Stimulated activated CD4-positive, alpha-beta T cell treated with anti-CD3 and anti-CD28 coated beads, TNF-alpha, amount 100 ng/mL, for 1 hour (primary cell): ENCODE data around the gene UBE2K.
"Not testable (repeated sequence)": the region's sequence is repeated elsewhere in the genome, so short reads cannot be mapped to it uniquely, and the experiment has no call there.

ENCODE experiments used
- DNase-seq, 3 donors: peaks; one replicate each; pipeline ENCODE4 v3.0.0-alpha.2; 2020; ENCODE audit warnings: low read depth in 3 of 3, low spot score in 1 of 3

UBE2K gene

DNA sequence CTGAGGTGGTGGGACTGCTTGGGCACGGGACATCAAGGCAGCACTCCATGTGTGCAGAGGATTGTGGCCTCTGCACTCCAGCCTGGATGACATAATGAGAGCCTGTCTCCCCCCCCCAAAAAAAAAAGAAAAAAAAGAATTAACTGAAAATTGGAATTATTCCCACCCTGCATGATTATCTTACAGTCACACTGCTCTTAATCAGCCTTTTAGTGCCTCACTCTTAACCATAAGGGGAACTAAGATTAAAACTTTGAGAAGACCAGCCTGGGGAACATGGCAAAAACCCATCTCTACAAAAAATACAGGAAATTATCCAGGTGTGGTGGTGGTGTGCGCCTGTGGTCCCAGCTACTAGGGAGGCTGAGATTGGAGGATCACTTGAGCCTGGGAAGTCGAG is 94.6 kb downstream of the UBE2K start:
- DNase-seq: no peak

DNA sequence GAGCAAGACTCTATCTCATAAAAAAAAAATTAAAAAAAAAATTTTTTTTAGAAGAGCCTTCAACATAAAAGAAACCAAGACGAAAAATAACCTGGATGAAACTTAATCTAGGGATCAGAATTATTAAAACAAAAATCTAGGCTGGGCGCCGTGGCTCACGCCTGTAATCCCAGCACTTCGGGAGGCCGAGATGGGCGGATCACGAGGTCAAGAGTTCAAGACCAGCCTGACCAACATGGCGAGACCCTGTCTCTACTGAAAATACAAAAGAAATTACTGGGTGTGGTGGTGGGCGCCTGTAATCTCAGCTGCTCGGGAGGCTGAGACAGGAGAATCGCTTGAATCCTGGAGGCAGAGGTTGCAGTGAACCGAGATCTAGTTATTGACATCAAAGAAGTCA is 95.0 kb downstream of the UBE2K start:
- not testable (repeated sequence) for DNase-seq

DNA sequence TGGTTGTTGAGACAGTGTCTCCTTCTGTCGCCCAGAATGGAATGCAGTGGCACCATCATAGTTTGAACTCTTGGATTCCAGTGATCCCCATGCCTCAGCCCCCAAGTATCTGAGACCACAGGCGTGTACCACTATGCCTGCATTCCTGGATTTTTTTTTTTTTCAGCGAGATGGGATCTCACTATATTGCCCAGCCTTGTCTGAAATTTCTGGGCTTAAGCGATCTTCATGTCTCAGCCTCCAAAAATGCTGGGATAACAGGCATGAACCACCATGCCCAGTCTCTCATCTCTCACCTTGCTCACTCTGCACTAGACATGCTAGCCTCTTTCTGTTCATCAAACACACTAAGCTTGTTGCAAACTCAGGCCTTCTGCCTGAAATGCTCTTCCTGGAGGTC is 104.1 kb downstream of the UBE2K start:
- DNase-seq: no peak

DNA sequence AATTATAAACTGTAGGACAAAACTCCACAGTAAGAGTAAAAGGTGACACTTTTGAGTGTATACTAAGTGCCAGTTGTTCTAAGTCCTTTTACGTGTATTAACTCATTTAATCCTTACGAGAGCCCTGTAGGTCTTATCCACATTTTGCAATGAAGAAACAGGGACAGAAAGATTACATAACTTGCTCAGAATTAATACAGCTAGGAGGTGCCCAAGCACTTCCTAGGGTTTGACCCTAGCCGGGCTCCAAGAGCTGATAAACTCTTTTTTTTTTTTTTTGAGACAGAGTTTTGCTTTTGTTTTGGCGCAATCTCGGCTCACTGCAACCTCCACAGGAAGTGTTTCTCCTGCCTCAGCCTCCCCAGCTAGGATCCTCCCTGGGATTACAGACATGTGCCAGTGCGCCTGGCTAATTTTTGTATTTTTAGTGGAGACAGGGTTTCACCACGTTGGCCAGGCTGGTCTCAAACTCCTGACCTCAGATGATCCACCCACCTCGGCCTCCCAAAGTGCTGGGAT is 110.4 kb downstream of the UBE2K start:
- DNase-seq: no peak

DNA sequence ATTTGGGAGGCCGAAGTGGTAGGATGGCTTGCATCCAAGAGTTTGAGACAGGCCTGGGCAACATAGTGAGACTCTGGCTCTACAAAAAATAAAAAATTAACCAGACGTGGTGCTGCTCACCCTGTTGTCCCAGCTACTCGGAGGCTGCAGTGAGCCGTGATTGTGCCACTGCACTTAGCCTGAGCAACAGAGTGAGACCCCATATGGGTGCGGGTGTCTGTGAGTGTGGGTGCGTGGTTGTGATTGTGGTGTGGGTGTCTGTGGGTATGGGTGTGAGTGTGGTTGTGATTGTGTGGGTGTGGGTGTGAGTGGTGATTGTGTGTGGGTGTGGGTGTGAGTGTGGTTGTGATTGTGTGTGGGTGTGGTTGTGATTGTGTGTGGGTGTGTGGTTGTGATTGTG is 114.6 kb downstream of the UBE2K start:
- DNase-seq: no peak

DNA sequence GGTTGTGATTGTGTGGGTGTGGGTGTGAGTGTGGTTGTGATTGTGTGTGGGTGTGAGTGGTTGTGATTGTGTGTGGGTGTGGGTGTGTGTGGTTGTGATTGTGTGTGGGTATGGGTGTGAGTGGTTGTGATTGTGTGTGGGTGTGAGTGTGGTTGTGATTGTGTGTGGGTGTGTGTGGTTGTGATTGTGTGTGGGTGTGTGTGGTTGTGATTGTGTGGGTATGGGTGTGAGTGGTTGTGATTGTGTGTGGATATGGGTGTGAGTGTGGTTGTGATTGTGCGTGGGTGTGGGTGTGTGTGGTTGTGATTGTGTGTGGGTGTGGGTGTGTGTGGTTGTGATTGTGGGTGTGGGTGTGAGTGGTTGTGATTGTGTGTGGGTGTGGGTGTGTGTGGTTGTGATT is 115.1 kb downstream of the UBE2K start:
- not testable (repeated sequence) for DNase-seq

DNA sequence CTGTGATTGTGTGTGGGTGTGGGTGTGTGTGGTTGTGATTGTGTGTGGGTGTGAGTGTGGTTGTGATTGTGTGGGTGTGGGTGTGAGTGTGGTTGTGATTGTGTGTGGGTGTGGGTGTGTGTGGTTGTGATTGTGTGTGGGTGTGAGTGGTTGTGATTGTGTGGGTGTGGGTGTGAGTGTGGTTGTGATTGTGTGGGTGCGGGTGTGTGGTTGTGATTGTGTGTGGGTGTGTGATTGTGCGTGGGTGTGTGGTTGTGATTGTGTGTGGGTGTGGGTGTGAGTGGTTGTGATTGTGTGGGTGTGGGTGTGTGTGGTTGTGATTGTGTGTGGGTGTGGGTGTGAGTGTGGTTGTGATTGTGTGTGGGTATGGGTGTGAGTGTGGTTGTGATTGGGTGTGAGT is 115.8 kb downstream of the UBE2K start:
- not testable (repeated sequence) for DNase-seq

DNA sequence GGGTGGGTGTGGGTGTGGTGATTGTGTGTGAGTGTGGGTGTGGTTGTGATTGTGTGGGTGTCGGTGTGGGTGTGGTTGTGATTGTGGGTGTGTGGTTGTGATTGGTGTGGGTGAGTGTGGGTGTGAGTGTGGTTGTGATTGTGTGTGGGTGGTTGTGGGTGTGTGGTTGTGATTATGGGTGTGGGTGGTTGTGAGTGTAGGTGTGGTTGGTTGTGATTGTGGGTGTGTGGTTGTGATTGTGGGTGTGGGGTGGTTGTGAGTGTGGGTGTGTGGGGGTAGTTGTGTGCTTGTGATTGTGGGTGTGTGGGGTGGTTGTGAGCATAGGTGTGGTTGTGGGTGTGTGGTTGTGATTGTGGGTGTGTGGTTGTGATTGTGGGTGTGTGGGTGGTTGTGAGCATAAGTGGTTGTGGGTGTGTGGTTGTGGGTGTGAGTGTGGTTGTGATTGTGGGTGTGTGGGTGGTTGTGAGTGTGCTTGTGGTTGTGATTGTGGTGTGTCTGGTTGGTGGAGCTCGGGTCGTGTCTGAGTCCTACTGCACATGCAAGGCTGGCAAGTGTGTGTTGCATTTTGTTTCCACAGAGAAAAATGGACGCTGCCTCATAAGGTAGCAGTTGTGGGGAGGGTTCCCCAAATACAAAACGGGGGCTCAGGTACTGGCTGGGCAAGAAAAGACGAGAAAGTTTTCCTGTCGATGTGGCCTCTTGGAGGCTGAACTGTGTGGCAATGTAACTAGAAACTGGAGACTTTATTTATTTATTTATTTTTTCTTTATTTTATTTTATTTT is 116.7 kb downstream of the UBE2K start:
- DNase-seq: no peak

DNA sequence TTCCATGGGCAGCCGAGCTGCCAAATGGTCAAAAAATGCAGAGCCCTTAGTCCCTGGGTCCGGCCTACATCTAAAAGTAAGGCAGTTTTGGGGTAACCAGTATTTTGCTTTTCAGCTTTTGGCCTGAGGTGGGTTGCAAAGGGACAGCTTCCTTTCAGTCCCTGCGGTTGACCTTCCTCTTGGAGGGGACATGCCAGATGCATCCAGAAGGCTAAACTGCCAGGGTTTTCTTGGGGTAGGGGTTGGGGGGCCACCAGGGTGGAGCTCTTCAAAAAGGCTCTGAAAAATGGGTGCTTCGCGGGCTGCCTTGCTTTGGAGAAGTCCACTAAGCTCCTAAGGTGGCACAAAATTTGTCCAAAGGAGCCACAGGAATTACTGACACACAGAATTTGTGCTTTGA is 120.7 kb downstream of the UBE2K start:
- DNase-seq: no peak

DNA sequence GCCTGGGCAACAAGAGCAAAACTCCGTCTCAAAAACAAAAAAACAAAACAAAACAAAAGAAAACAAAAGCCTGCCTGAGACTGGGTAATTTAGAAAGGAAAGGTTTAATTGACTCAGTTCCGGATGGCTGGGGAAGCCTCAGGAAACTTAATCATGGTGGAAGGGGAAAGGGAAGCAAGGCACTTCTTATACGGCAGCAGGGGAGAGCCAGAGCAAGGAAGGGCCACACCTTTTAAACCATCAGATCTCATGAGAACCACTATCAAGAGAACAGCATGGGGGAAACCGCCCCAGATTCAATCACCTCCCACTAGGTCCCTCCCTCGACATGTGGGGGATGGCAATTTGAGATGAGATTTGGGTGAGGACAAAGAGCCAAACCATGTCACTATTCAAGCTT is 122.2 kb downstream of the UBE2K start:
- DNase-seq: no peak

DNA sequence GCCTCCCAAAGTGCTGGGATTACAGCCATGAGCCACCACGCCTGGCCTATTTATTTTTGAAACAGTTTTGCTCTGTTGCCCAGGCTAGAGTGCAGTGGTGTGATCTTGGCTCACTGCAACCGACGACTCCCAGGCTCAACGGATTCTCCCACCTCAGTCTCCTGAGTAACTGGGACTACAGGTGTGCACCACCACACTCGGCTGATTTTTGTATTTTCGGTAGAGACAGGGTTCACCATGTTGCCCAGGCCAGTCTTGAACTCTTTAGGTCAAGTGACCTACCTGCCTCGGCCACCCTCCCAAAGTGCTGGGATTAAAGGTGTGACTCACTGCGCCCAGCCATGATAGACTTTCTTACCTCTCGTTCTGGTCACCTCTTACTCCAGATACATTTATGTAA is 124.0 kb downstream of the UBE2K start:
- DNase-seq: no peak

DNA sequence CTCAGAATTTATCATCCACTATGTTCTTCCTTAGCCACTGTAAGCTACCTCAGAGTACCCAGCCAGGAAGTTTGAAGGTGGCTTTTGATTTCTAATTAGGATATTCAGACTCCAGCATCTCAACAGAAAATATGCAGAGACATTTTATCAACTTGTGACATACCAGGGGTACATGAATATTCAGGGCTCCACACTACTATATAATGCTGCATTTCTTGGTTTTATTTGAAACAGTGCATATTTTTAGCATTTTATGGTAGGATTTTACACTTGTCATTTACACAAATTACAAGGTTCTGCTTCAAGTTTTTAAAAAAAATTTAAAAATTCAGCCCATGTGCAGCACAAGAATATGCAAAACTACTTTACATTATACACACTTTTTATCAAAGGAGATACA is 124.7 kb downstream of the UBE2K start:
- no peak for DNase-seq

DNA sequence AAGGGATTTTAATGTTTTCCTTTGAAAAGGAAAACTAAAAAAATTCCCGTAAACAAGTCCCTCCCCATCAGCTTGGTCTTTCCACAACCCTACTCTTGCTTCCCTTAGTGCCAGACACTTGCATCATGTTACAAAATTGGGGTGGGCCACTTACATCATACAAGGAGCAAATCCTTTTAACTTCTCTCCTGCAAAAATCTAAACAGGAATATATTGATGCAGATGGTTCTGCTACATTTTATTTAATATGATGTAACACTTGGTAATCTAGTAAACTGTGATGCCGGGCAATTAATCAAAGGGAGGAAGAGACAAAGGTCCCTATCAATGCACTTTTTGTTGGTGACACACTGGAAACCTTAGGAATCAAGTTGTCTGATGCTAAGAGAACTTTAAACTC is 125.3 kb downstream of the UBE2K start:
- DNase-seq: no peak

DNA sequence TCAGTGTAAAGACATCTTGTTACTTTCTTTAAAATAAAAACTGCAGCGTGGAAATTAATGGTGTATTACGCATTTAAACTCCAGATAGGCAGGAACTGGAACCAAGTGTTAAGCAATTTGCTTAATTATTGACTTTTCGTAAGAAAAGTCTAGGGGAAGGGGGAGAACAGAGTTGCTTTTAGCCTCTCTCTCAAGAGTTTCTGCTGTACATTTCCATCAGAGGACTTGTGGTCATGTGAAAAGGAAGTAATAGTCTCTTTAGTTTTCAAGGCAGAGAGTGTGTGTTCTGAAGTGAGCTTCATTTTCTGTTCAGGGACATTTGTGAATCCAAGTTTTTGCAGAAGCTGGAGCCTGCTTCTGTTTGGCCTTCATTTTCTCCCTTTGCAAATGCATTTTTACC is 127.2 kb downstream of the UBE2K start:
- DNase-seq: no peak

DNA sequence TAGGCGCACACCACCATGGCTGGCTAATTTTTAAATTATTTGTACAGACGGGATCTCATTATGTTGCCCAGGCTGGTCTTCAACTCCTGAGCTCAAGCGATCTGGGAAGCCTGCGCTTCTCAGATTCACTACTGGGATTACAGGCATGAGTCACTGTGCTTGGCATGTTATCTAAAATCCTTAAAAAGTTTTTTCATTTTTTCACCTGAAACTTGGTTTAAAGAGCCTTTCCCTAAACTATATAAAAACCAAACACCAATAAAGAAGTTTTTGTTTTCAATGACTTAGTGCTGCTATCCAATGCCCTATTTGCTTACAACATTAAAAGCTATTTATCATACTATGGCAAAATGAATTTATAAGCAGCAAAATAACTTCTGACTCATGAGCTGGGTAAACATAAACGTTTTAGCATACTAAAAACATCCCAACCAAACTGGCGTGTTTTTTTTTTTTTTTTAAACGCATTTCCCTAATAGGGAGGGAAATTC is 127.8 kb downstream of the UBE2K start:
- DNase-seq: no peak
